Measurements from ENCODE around the gene HEATR5B. TPM values are rescaled to one million over a fixed set of nuclear protein-coding genes. Genes with fewer than 3 reads are reported as not detected.

The HEATR5B gene
- total and polyA plus RNA-seq, 10 of the 15 experiments (the other 5 are each of a cell fraction or from before 2014, with no cell fraction given), result 4.1 to 34.7 (median 17.7) TPM

- Histone ChIP-seq H3K4me2 (ENCODE audit: control insufficient read depth, insufficient read depth) (no peak overlapping the region), H2AFZ (ENCODE audit: control insufficient read depth, low read depth, low read length) (no peak overlapping the region), H3K36me3 (ENCODE audit: control insufficient read depth in 2 of 2, insufficient read depth in 2 of 2, low read length in 1 of 2) (peaks cover 0 to 3% of the 10 kb centered on the region in 2 experiments; a peak in 1 of 4 replicates), H3K27me3 (replicated peaks in 1 of 2; ENCODE audit: control insufficient read depth in 2 of 2, insufficient read depth in 2 of 2, low read length in 1 of 2) (no peaks in the 10 kb centered on the region), H4K20me1 (ENCODE audit: control insufficient read depth, insufficient read depth) (no peaks in the 10 kb centered on the region), H3K4me1 (ENCODE audit: control insufficient read depth, insufficient read depth, low read length) (no peaks in the 10 kb centered on the region), H3K27ac (ENCODE audit: control insufficient read depth, insufficient read depth) (no peak overlapping the region), H3K9me3 (replicated peaks; ENCODE audit: control insufficient read depth, insufficient read depth, low read length) (no peaks in the 10 kb centered on the region), H3K79me2 (ENCODE audit: control insufficient read depth, insufficient read depth, low read length) (no peaks in the 10 kb centered on the region), H3K9ac (ENCODE audit: control insufficient read depth, insufficient read depth, low read length) (no peak overlapping the region), H3K4me3 (no peak overlapping the region)
- ChIA-PET RAD21 (ENCODE audit: unreplicated experiment) (no interaction called here), POLR2A (interaction anchor here (0.5 to 0.8 kb wide), 3 partner anchors 14 to 40 kb away, joined by 3 to 5 read pairs (median 3); no protein-coding TSS in a partner anchor), SMC1A (ENCODE audit: uncharacterized antibody, unreplicated experiment) (interaction anchor here (0.6 to 1.5 kb wide), 4 partner anchors 13 to 81 kb away, joined by 3 to 4 read pairs (median 4); no protein-coding TSS in a partner anchor), CTCF (interaction anchor here (1.4 kb wide), 1 partner anchor 16 kb away, joined by 5 read pairs; no protein-coding TSS in a partner anchor)
- BruUV-seq (replicated peaks), result no TSS peak
- 97% methylated on average over 6 of the region's 6 CpGs for WGBS (ENCODE audit: insufficient coverage, insufficient replicate concordance, low lambda C conversion rate, missing lambda C conversion rate)
- DNase-seq (ENCODE audit: low read depth, low spot score) (no peak), FAIRE-seq (no peak), ATAC-seq (no peak)
- intact Hi-C loops (cut with micrococcal nuclease; ENCODE audit: unreplicated experiment) (no loop called here), in situ Hi-C loops (cut with MboI) (no loop called here)
- TF ChIP-seq CBX5 (IDR thresholded peaks at IDR 0.05; ENCODE audit: low read depth) (no peak), EGR1 (IDR thresholded peaks at IDR 0.05; ENCODE audit: borderline replicate concordance in 1 of 2, low read depth in 2 of 2, low read length in 2 of 2) (no peak), IRF4 (IDR thresholded peaks at IDR 0.05; ENCODE audit: low read depth, low read length) (no peak)
Observed at GRCh38 chr2:36988008-36988407, 96.2 kb downstream of the HEATR5B start.

GRCh38 chr2:36982467-36982866, 101.7 kb downstream of the HEATR5B start:
- Histone ChIP-seq H3K27me3 (replicated peaks in 1 of 2; ENCODE audit: control insufficient read depth in 2 of 2, insufficient read depth in 2 of 2, low read length in 1 of 2) (no peaks in the 10 kb centered on the region), H3K36me3 (ENCODE audit: control insufficient read depth in 2 of 2, insufficient read depth in 2 of 2, low read length in 1 of 2) (peaks cover 0 to 4% of the 10 kb centered on the region in 2 experiments; a peak in 1 of 4 replicates), H3K4me1 (ENCODE audit: control insufficient read depth, insufficient read depth, low read length) (no peaks in the 10 kb centered on the region), H3K79me2 (ENCODE audit: control insufficient read depth, insufficient read depth, low read length) (no peaks in the 10 kb centered on the region), H3K9me3 (replicated peaks; ENCODE audit: control insufficient read depth, insufficient read depth, low read length) (no peaks in the 10 kb centered on the region), H2AFZ (ENCODE audit: control insufficient read depth, low read depth, low read length) (no peak overlapping the region), H3K4me2 (ENCODE audit: control insufficient read depth, insufficient read depth) (no peak overlapping the region), H3K9ac (ENCODE audit: control insufficient read depth, insufficient read depth, low read length) (no peak overlapping the region), H3K27ac (ENCODE audit: control insufficient read depth, insufficient read depth) (no peak overlapping the region), H3K4me3 (no peak overlapping the region), H4K20me1 (ENCODE audit: control insufficient read depth, insufficient read depth) (no peaks in the 10 kb centered on the region)
- BruUV-seq (replicated peaks), result no TSS peak
- ChIA-PET CTCF (interaction anchor here (0.7 kb wide), 1 partner anchor 870 kb away, joined by 3 read pairs; no protein-coding TSS in a partner anchor), SMC1A (ENCODE audit: uncharacterized antibody, unreplicated experiment) (interaction anchor here (1.0 to 1.4 kb wide), 3 partner anchors 16 to 128 kb away, joined by 3 read pairs; partner anchors contain the start of gene STRN), POLR2A (no interaction called here), RAD21 (ENCODE audit: unreplicated experiment) (no interaction called here)
- WGBS (ENCODE audit: insufficient coverage, insufficient replicate concordance, low lambda C conversion rate, missing lambda C conversion rate), result 100% methylated on average over 3 of the region's 3 CpGs
- ATAC-seq (no peak), DNase-seq (ENCODE audit: low read depth, low spot score) (no peak), FAIRE-seq (no peak)
- intact Hi-C loops (cut with micrococcal nuclease; ENCODE audit: unreplicated experiment) (no loop called here), in situ Hi-C loops (cut with MboI) (no loop called here)
- TF ChIP-seq MTA2 (IDR thresholded peaks at IDR 0.05; ENCODE audit: low read depth) (no peak), RFX5 (IDR thresholded peaks at IDR 0.05; ENCODE audit: low read depth, low read length) (no peak), BRCA1 (IDR thresholded peaks at IDR 0.05; ENCODE audit: low read depth, low read length) (no peak), POLR2A (IDR thresholded peaks at IDR 0.05; ENCODE audit: low read depth, low read length) (no peak), YY1 (IDR thresholded peaks at IDR 0.05; ENCODE audit: low read depth, low read length) (no peak), NFYB (IDR thresholded peaks at IDR 0.05; ENCODE audit: insufficient read depth, low read depth, low read length) (no peak), TBL1XR1 (IDR thresholded peaks at IDR 0.05; ENCODE audit: low read depth, low read length) (no peak), HCFC1 (IDR thresholded peaks at IDR 0.05; ENCODE audit: low read length) (no peak), PRDM15 (CRISPR knock-in tag; IDR thresholded peaks at IDR 0.05) (no peak), TCF12 (IDR thresholded peaks at IDR 0.05; ENCODE audit: low read depth, low read length) (no peak)

Measured in GM12878 (cell line).